GM12801 (cell line): ENCODE measurements around the gene EDN2.

Source experiments
- TF ChIP-seq, protein P1 (sequence below): IDR thresholded peaks from one replicate; pipeline ENCODE4 v1.5.1; 2011; ENCODE audit warnings: control low read depth; ENCODE audit not compliant: insufficient read length; ENCODE audit errors: extremely low read depth

The EDN2 gene

GRCh38 chr1:41466146-41466545, 18.3 kb downstream of the EDN2 start:
- TF ChIP-seq, protein P1, sequence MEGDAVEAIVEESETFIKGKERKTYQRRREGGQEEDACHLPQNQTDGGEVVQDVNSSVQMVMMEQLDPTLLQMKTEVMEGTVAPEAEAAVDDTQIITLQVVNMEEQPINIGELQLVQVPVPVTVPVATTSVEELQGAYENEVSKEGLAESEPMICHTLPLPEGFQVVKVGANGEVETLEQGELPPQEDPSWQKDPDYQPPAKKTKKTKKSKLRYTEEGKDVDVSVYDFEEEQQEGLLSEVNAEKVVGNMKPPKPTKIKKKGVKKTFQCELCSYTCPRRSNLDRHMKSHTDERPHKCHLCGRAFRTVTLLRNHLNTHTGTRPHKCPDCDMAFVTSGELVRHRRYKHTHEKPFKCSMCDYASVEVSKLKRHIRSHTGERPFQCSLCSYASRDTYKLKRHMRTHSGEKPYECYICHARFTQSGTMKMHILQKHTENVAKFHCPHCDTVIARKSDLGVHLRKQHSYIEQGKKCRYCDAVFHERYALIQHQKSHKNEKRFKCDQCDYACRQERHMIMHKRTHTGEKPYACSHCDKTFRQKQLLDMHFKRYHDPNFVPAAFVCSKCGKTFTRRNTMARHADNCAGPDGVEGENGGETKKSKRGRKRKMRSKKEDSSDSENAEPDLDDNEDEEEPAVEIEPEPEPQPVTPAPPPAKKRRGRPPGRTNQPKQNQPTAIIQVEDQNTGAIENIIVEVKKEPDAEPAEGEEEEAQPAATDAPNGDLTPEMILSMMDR = no peak

GRCh38 chr1:41465741-41466140, 18.7 kb downstream of the EDN2 start:
- TF ChIP-seq, protein P1 = no peak

GRCh38 chr1:41464885-41465284, 19.6 kb downstream of the EDN2 start:
- TF ChIP-seq, protein P1 = no peak

DNA sequence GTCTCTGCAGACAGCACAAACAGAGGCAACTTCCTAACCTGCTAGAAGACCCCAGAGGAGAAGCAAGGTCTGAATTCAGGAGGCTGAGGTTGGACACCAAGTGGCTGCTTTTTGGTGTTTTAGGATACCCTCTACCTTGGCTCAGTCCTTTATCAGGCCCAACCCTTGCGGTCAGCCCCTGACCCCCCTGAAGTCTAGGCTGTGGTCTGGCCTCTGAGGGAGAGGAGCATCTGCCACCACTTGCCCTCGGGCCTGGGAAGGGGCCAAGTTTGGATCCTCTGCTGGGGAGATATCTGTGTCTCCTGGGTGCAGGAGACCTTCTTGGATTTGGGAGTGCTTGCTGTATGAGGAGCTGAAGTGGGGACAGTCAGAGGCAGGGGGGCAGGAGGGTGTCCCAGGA, 21.0 kb downstream of the EDN2 start:
- TF ChIP-seq, protein P1 = no peak

- TF ChIP-seq, protein P1 = no peak
Measured at GRCh38 chr1:41462680-41463004, 21.8 kb downstream of the EDN2 start.

DNA sequence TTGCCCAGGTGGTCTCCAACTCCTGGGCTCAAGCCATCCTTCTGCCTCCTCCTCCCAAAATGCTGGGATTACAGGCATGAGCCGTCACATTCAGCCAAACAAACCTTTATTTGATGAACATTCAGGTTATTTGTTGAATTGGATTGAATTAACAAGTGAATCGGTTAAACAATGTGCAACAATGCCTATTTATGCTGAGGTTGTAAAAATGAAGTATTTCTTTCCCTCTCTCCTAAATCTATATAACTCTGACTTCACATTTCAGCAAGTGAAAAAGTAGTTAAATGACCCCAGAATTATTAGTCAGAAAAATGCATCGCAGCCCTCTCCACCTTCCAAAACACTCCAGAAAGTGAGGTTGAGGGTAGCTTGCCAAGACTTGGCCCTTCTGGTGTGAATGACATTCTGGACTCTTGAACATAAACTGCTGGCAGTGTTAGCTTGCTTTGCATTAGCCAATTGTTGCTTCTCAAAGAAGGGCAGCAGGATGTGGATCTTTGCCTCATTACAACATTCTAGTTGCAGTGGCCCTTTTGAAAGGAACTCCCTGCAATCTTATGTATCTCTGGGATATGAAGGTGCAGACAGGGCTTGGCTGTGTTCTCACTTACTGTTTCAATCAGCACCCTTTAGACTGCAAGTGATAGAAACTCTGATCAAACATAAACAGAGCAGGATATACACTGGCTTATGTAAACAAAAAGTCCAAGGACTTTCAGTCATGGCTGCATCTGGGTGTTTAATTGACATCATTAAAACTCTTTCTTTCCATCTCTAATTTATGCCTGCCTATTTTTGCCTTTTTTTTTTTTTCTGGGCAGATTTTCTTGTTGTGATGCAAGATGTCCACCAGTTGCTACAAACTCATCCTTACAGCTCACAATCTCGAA, 22.4 kb downstream of the EDN2 start:
- TF ChIP-seq, protein P1 = no peak

DNA sequence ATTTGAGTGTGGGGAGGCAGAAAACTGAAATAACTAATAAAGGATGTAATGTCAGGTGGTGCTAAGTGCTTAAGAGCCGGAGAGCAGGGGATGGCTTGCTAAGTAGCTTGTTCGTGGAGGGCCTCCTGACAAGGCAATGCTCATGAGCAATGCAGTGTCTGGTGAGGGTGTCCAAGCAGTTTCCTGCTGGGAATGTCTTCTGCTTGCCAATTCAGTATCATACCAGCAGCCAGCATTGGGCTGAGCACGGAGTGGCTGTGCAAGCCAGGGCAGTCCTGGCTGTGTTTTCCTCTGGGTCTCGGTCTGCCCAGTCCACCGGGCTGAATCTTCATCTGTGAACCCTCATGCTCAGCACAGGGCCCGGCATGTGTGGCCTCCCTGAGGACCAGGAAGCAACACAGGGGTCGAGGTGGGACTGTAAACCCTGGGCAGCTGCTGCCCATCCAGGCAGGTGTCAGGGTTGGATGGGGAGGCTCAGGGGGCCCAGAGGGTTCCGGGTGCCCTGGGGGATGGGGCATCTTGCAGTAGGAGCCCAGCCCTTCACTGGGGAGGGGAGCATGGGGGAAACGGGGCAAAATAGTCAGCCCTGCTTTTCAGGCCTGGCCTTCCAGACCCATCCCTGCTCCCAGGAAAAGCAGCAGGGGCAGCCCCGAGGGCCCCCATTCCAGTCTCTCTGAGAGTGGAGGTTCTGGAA, 27.5 kb downstream of the EDN2 start:
- TF ChIP-seq, protein P1 = no peak
